GM06990 (cell line): ENCODE results near the gene ZBTB21.

Source experiments
- DNase-seq: peaks from one replicate; pipeline ENCODE4 v3.0.0-alpha.2; 2011; ENCODE audit not compliant: insufficient read length; ENCODE audit errors: extremely low read depth
- H3K27me3 ChIP-seq: replicated peaks from 2 replicates; pipeline ENCODE4 v1.6.0; 2011; ENCODE audit warnings: low read length; ENCODE audit not compliant: control insufficient read depth, insufficient read depth
- H3K36me3 ChIP-seq: 2 replicates; pipeline ENCODE4 v1.5.1; 2011; ENCODE audit warnings: low read length; ENCODE audit not compliant: control insufficient read depth, insufficient read depth
- H3K4me3 ChIP-seq: replicated peaks from 2 replicates; pipeline ENCODE4 v1.5.1; 2011; ENCODE audit warnings: low read depth, mild to moderate bottlenecking, control low read depth, low read length
- TF ChIP-seq, protein P1 (sequence below): IDR thresholded peaks from 2 replicates; pipeline ENCODE4 v1.5.1; 2011; ENCODE audit warnings: low read length, control low read depth, mild to moderate bottlenecking, inconsistent platforms; ENCODE audit not compliant: insufficient read depth, poor library complexity, severe bottlenecking

ZBTB21 gene

DNA sequence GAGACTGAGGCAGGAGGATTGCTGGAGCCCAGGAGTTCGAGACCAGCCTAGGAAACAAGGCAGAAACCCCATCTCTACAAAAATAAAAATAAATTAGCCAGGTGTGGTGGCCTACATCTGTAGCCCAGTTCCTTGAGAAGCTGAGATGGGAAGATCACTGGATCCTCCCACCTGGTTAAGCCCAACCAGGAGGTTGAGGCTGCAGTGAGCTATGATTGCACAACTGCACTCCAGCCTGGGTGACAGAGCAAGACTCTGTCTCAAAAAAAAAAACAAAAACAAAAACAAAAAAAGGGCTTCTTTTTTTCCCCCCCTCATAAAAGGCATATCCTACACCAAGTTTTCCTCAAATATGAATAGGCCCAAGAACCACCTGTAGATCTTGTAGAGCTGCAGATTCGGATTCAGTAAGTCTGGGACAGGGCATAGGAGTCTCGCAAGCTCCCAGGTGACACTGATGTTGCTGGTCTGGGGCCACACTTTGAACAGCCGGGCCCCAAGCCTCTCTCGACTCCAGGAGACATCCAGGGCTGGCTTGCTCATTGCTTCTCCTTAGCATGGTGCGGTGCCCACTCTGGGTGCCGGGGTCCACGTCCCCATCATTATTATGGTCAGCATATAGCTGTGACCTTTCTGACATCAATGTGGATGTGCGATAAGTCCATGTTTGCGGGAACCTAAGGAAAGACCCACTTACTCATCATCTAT lies 38.9 kb upstream of the ZBTB21 start:
- TF ChIP-seq, protein P1, sequence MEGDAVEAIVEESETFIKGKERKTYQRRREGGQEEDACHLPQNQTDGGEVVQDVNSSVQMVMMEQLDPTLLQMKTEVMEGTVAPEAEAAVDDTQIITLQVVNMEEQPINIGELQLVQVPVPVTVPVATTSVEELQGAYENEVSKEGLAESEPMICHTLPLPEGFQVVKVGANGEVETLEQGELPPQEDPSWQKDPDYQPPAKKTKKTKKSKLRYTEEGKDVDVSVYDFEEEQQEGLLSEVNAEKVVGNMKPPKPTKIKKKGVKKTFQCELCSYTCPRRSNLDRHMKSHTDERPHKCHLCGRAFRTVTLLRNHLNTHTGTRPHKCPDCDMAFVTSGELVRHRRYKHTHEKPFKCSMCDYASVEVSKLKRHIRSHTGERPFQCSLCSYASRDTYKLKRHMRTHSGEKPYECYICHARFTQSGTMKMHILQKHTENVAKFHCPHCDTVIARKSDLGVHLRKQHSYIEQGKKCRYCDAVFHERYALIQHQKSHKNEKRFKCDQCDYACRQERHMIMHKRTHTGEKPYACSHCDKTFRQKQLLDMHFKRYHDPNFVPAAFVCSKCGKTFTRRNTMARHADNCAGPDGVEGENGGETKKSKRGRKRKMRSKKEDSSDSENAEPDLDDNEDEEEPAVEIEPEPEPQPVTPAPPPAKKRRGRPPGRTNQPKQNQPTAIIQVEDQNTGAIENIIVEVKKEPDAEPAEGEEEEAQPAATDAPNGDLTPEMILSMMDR = no peak
- Histone ChIP-seq H3K4me3 (no peak overlapping the region), H3K27me3 (no peaks in the 10 kb centered on the region), H3K36me3 (no peaks in the 10 kb centered on the region)
- no peak for DNase-seq

DNA sequence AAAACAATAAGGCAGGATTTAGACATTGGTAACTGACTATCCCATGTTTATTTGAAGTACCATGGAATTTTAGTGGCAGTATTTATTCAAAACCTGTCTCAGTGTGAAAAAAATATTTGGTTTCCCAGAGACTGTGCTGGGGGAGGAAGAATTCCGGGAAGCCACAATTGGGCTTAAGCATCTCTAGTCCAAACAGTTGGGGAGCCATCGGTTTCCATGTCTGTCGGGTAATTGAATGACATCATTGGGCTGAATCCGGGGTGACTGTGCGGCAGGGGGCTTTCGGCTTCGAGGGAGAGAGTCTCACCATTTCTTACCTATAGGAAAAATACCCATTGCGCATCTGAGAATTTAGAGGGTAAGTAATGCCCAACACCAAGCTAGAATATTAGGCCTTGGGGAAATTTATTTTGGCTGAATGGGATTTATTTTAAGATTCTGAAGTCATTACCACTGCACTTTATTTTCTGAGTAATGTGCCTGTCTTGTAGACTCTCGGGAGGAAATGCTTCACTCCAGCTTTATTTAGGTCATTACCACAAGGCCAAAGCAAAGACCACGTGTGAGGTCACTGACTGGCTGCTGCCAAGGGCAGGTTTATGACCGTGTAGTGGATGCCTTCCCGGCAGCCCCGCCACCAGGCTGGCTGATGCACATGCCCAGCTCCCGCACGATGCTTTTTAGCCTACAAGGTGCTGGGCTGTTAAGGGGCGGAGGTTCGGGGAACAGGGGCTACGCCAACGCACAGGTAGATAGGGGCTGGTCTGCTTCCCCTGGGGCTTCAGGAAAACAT lies 37.9 kb upstream of the ZBTB21 start:
- H3K27me3 ChIP-seq = no peaks in the 10 kb centered on the region
- H3K36me3 ChIP-seq = no peaks in the 10 kb centered on the region
- H3K4me3 ChIP-seq = no peak overlapping the region
- TF ChIP-seq, protein P1 = no peak
- DNase-seq = no peak

DNA sequence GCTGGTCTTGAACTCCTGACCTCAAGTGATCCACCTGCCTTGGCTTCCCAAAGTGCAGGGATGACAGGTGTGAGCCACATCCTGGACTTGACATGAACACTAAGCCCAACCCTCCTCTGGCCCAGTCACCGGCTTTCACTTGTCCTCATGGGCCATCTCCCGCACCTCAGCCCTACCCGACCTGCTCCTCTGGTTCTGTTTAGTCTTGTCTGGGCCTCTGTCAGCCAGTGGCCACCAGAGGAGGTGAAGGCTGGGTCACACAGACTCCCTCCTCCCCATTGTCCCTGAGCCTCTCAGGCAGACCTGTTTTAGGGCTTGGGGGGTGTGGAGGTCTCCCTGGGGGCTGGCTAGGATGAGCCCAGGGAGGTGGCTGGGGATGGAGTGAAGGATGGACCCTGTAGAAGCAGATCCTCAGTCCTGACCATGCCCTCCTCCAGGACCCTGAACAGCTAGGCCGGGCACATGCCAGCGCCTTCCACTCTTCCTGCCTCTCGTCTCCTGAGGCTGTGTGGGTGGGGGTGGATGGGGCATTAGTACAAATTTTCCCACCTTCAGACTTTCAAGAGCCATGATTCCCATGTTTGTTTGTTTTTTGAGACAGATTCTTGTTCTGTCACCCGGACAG lies 34.8 kb upstream of the ZBTB21 start:
- H3K4me3 ChIP-seq = no peak overlapping the region
- TF ChIP-seq, protein P1 = no peak
- no peaks in the 10 kb centered on the region for H3K36me3 ChIP-seq
- no peaks in the 10 kb centered on the region for H3K27me3 ChIP-seq
- no peak for DNase-seq

DNA sequence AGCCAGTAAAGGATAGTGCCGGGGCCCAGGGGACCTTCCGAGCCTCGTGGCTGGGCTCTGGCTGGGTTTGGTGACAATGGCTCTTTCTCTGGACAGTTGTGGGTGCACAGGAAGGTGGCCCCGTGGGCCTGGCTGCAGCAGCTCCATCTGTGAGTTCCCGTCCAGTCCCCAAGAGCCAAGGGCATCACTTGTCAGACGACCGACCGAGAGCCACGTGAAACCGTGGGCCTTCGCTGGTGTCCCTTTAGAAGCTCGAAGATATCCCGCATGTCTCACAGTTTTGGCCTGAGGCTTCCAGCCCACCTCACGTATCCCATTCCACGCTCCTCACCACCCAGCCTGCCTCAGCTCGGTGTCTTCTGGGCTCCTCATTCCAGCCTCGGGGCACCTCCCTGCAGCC lies 33.8 kb upstream of the ZBTB21 start:
- H3K36me3 ChIP-seq = no peaks in the 10 kb centered on the region
- no peak overlapping the region for H3K4me3 ChIP-seq
- DNase-seq = no peak
- TF ChIP-seq, protein P1 = no peak
- no peaks in the 10 kb centered on the region for H3K27me3 ChIP-seq

DNA sequence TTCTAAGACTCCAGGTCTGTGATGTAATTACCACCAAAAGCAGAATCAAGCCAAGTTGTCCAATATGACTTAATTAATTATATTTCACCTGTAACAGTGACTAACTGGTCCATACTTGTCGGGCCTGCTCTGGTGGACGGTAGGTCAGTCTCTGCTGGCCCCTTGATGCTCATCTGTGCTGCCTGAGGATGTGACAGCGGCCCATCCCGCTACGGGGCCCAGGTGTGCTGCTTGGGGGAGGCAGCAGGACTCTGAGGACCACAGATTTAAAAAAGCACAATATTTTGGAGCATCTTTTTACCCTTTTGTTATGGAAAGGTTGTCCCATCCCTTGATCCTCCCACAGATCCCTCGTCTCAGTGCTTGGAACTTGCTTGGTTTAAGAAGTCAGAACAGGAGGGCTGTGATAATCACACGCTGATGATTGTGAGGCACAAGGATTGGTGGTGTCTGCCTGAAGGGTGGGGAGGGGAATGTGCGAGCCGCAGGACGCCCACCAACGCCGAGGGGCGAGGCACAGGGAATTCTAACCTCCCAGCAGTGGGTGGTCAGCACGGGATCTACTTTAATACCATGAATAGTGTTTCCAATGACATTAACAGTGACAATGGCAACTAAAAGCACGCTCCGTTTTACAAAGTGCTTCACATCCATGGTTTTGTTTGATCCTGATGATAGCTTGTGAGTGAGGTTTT lies 33.2 kb upstream of the ZBTB21 start:
- TF ChIP-seq, protein P1 = no peak
- H3K4me3 ChIP-seq = no peak overlapping the region
- H3K36me3 ChIP-seq = no peaks in the 10 kb centered on the region
- no peak for DNase-seq
- no peaks in the 10 kb centered on the region for H3K27me3 ChIP-seq
